ENCODE results near the gene ZC3H4.
A peak's percentile ranks its signal among the peaks of the same experiment; 100 is the strongest.

Gene ZC3H4

DNA sequence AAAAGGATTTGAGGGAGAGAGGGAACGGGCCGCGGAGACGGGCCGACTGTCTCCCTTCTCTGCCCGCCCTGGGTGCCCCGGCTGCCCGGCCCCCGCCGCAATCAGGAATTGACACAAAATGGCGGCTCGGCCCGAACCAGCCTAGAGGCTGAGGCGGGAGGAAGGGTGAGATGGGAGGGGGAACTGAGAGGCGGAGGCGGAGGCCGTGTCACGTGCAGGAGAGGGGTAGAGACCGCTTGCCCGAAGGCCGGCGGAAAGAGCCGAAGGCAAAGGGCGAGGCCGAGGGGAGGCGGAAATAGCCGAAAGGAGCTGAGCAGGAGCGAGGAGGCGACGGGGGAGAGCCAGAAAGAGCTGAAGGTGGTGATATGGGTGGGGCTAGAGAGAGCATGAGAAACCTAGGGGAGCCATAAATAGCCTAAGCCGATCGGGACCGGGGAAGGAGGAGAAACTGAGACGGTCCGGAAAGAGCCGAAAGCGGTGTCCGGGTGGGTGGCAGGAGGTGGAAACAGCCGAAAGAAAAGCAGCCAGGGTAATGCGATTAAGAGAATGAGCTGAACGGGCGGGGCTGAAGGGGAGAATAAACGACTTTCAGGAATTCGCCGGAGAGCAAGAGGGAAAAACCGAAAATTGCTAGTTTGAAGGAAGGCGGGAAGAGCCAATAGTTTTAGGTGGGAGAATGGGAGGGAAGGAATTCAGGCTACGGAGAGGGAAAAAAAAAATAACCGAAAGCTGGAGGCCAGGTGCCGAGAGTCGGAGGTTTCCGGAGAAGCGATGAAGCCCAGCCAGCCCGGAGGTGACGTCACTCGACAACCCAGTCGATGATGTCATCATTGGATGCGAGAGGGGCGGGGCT is at the start of gene ZC3H4:
ZC3H4 (minus strand) TSS at position 780 of the 853 bp plus-strand sequence. CDS start 1,192 bp downstream, outside the sequence.
- TF ChIP-seq, protein P1, sequence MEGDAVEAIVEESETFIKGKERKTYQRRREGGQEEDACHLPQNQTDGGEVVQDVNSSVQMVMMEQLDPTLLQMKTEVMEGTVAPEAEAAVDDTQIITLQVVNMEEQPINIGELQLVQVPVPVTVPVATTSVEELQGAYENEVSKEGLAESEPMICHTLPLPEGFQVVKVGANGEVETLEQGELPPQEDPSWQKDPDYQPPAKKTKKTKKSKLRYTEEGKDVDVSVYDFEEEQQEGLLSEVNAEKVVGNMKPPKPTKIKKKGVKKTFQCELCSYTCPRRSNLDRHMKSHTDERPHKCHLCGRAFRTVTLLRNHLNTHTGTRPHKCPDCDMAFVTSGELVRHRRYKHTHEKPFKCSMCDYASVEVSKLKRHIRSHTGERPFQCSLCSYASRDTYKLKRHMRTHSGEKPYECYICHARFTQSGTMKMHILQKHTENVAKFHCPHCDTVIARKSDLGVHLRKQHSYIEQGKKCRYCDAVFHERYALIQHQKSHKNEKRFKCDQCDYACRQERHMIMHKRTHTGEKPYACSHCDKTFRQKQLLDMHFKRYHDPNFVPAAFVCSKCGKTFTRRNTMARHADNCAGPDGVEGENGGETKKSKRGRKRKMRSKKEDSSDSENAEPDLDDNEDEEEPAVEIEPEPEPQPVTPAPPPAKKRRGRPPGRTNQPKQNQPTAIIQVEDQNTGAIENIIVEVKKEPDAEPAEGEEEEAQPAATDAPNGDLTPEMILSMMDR (conservative IDR thresholded peaks at IDR 0.05; ENCODE audit: low read depth) = no peak
- CTCF ChIA-PET = interaction anchor here (1.0 to 1.7 kb wide), 2 partner anchors 13 to 34 kb away, joined by 3 to 5 read pairs; no protein-coding TSS in a partner anchor
- POLR2A ChIA-PET (ENCODE audit: low non-redundant PET) = interaction anchor here (0.5 to 1.7 kb wide), 8 partner anchors 14 to 262 kb away, joined by 3 to 6 read pairs (median 4); partner anchors contain the start of gene AP2S1

DNA sequence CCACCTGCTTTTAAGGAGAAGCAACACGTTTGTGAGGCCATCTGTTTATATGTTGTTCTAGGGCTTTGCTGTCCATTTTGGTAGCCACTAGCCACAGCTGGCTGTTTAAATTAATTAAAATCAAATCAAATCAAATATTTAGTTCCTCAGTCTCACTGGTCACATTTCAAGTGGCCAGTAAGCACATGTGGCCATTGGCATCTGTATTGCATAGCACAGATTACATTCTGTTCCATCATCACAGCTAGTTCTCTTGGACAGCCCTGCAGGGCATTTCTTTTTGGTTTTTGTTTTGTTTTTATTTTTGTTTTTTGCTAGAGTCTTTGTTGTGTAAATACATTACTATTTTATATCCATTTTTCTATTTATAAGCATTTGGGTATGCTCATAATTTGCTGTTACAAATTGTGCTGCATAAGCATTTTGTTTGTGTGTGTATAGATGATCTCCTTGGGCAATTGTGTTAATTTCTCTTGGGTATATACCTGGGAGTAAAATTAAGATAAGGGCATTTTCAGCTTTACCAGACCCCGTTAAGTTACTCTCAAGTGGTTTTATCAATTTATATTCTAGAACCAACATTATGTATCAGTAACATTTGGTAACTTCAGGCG is 48.4 kb upstream of the ZC3H4 start:
- H3K27ac ChIP-seq = no peak overlapping the region
- ChIA-PET POLR2A (ENCODE audit: low non-redundant PET) (no interaction called here), CTCF (interaction anchor here (0.6 to 0.7 kb wide), 2 partner anchors 28 to 144 kb away, joined by 3 to 5 read pairs; no protein-coding TSS in a partner anchor)
- TF ChIP-seq, protein P1 (conservative IDR thresholded peaks at IDR 0.05; ENCODE audit: low read depth) = no peak
- DNase-seq (ENCODE audit: low spot score) = no peak

More for the DNA sequence above, at the start of gene ZC3H4:
- peak within 1 kb of the TSS; percentile 99 for H3K27ac ChIP-seq
- DNase-seq (ENCODE audit: low spot score) = peak; percentile 96

DNA sequence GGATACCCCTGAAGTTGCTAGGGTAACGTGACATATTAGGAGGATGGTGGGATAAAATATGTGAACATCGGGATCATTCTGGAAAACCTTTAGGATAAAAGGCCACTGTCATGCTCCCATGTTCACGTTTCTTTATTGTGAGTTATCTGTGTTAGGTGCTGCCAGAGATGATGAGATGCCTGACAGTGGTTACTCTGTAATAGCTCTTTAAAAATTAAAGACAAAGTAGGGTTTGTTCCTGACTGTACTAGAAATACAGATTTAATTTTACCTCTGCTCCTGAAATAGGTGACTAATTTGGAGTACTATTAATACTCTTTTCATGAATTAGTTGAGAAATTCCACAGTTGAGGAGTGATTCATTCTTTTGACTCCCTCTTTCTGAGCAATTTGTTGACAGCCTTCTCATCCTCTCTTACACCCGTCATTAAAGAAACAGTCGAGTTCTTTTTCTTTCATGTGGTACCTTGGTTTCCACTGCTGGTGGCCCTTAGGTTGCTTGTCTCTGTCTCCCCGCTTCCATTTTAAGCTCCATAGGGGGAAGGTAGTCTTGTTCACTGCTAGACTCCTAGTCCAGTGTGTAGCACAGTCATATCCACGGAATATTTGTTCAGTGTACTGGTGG is 45.4 kb upstream of the ZC3H4 start:
- TF ChIP-seq, protein P1 (conservative IDR thresholded peaks at IDR 0.05; ENCODE audit: low read depth) = no peak
- ChIA-PET CTCF (interaction anchor here (0.6 kb wide), 1 partner anchor 89 kb away, joined by 3 read pairs; no protein-coding TSS in a partner anchor), POLR2A (ENCODE audit: low non-redundant PET) (interaction anchor here (0.7 kb wide), 2 partner anchors 67 kb away, joined by 4 to 6 read pairs; no protein-coding TSS in a partner anchor)
- H3K27ac ChIP-seq = peak overlapping the region; percentile 81
- DNase-seq (ENCODE audit: low spot score) = peak; percentile 62

DNA sequence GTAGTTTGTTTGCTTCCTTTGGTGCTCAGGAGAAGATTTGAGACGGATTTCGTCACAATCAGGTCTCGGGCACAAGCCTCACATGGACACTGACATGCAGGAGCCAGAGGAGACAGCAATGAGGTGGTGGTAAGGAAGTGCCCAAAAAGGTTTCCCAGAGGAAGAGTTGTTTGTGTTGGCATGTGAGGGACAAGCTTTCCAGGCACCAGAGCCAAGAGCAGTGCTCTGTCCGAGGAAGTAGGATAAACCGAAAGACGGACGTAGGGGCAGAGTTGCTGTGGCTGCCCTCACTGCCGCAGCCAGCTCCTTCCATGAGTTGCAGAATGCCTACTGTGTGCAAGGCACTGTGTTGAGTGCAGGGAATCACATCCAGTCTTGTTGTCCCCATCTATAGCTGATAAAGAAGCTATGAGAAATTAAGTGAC is 44.8 kb upstream of the ZC3H4 start:
- POLR2A ChIA-PET (ENCODE audit: low non-redundant PET) = interaction anchor here (0.7 kb wide), 1 partner anchor 67 kb away, joined by 6 read pairs; no protein-coding TSS in a partner anchor
- CTCF ChIA-PET = interaction anchor here (0.6 kb wide), 1 partner anchor 89 kb away, joined by 3 read pairs; no protein-coding TSS in a partner anchor
- no peak for DNase-seq (ENCODE audit: low spot score)
- TF ChIP-seq, protein P1 (conservative IDR thresholded peaks at IDR 0.05; ENCODE audit: low read depth) = no peak
- peak overlapping the region; percentile 81 for H3K27ac ChIP-seq

DNA sequence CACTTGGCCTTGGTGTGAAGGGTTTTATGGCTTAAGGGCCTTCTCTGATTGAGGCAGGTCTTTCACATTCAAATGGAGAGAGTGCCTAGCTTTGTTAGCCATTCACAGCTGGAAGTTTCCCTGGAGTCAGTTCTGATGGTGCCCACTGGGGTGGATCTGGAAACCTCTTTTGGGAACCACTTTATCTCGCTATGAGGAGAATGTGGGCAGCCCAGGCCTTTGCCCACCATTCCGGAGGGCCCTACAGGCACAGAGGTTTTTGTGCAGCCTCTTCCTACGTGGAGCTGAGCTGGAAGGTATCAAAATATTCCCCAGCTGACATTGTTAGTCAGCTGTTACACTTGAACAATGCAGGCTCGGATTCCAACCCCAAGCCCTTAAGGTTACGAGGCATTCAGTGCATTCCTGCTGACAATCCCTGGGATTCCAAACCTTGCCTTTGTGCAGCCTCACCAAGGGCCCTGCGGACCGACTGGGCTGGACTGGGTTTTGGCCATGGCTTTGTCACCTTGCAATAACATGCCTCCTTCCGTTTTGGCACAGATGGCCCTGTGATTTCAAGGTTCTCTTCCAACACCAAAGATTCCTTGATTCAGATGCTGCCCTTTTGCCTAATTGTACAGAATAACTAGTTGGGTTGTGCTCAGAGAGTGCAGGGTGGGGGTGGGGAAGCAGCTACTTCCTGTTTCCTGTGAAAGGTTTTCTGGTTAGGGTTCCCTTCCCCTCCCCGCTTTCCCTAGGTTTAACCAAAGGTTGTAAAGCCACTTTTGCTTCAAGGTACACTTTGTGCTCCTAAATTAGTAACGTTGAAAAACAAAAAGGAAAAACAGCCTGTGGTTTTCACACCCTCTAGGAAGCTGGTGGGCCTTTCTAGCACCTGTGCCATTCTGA is 44.1 kb upstream of the ZC3H4 start:
- peak; percentile 54 for DNase-seq (ENCODE audit: low spot score)
- CTCF ChIA-PET = interaction anchor here (0.6 kb wide), 1 partner anchor 17 kb away, joined by 3 read pairs; no protein-coding TSS in a partner anchor
- TF ChIP-seq, protein P1 (conservative IDR thresholded peaks at IDR 0.05; ENCODE audit: low read depth) = no peak
- POLR2A ChIA-PET (ENCODE audit: low non-redundant PET) = interaction anchor here (0.6 kb wide), 1 partner anchor 119 kb away, joined by 5 read pairs; no protein-coding TSS in a partner anchor
- H3K27ac ChIP-seq = peak overlapping the region; percentile 81
